COR-L47 (cell line): ENCODE measurements around the gene COL8A2.

Experiments used
- DNase-seq: peaks from one replicate; lab custom pipeline; 2025; lab: John Stamatoyannopoulos, UW

COL8A2 gene

DNA sequence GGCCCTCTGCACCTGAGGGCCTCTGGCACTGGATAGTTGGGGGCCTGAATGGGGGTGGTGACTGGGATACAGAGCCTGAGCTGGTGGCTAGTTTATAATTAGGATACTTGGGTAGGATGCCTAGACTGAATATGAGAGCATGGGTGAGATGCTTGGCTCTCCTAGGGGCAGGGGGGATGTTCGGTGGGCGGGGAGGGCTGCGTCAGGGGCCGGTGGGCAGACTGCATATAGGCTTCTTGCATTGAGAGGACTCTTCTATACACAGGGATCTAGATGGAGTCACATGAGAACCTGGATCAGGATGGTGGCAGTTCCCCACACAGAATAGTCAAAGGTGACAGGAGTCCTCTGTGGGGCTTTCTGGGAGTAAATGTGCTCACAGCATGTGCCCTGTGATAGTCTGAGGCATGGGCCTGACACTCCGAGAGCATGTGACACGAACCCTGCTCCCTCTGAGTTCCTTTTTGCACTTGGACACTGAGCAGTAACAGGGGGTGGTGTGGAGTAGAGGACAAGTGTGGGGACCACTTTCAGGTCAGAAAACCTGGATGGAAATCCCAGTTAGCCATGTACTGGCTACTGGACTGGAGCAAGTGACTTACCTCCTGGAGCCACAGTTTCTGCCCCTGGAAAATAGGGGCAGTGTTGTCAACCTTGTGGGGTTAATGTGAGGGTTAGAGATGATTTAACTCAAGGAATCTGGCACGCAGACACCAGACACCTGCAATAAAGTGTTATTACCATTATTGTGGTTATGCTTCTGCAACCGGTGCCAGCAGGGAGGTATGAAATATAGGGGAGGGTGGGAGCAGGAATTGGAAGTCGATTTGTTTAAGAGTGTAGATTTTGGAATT is 33.2 kb upstream of the COL8A2 start:
- no peak for DNase-seq

DNA sequence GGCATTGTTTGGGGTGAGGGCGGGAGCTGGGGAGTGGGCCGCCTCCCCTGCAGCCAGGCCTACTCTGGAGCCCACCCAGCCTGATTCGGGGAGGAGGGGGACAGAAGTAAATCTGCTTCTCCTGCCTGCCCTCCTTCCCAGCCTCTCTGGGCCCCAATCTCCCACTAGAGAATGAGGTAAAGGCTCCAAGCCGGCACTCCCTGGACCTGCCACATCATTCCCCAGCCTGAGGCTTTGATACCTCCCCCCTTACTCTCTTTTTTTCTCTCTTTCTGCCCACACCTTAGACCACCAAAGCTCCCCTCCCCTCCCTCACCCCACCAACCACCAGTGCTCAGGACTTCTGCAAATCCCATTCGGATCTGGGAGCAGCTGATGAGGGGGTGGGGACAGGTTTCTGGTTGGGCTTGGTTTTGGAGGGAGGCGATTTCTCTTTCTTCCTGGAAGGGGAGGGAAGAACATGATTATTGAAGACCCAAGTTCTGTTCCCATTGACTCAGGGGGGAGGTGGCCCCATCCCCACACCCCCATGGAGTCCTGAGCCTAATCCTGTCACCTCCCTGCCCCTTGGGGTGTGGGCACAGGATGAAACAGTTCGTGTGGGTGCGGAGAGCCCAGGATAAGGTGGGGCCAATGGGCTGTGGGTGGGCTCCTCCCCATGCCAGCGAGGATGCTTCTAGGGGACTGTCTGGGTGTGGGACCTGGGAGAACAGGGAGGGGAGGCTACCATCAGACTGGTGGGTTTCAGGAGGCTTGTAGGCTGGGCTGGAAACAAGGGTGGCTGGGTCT is 32.3 kb upstream of the COL8A2 start:
- DNase-seq: no peak

DNA sequence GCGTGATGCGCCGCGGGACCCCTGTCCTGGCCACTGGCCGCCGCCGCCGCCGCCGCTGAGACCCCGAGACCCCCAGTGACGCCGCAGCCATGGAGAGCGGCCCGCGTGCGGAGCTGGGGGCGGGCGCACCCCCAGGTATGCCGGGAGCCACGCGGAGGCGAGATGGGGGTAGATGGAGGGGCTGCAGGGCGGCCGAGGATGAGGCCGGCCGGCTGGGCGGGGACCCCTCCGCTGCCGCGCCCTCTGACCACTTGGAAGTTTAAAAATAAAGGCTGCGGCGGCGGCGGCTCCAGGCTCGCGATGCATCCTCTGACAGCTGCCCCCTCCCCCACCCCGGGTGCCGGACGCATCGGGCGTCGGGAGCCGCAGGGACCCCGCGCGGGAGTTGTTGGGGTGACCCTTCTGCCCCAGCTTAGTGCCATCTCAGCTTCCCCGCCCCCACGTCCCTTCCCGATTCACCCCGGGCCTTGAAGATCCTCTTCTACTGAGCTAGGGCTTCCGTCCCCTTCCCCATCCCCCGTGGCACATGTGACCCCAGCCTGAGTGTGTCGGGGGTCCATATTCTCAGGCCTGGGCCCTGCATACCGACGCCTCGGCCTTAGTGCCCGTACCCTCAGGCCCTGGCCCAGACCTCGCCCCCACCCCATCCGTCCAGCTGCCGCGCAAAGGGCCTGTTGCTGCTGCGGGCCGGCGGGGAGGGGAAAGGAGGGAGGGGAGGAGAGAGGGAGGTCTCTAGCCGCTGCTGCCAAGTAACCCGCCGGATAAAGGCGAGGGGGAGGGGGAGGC is 31.5 kb upstream of the COL8A2 start:
- peak; percentile 27 for DNase-seq

DNA sequence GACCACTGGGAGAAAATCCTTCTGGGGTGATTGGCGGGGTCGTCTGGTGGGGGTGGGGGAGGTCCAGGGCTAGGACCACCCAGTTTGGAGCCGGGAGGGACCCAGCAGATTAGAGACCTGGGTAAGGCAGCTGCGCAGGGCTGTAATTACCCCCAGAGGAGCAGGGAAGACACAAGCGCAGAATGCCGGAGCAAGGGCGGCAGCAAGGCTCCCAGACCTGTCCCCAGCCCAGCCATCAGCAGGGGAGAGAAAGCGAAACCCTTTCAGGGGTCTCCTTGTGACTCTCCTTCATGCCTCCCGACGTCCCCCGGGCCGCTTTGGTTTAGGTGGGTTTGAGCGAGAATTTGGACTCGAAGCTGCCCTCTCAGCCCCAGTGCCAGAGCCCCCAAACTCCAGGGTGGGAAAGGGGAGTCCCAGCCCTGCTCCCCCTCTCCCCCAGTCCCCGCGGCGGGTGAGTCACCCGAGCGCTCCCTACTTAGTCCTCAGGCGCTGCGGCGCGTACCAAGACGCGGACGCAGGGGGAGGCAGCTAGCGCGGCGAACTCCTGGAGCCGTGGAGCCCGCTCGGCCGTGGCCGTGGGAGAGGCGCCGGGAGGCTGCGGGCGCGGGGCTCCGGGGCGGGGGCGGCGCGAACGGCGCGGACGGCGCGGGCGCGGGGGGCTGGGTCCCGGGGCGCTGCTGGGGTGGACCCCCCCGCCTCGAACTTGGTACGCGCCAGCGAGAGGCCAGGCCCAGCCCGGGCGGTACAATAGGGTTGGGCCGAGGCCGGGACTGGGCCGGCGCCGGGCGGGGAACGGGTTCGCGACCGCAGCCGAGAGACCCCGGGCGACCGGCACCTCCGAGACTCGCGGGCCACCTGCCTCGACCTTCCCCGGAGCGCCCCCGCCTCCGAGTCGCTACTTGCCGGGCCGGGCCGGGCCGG is 30.6 kb upstream of the COL8A2 start, which contains the start of gene MAP7D1:
Gene MAP7D1, plus strand, starts transcription at position 753 of the 921 bp plus-strand sequence. CDS start 258 bp downstream, outside the sequence.
- peak; percentile 70 for DNase-seq

DNA sequence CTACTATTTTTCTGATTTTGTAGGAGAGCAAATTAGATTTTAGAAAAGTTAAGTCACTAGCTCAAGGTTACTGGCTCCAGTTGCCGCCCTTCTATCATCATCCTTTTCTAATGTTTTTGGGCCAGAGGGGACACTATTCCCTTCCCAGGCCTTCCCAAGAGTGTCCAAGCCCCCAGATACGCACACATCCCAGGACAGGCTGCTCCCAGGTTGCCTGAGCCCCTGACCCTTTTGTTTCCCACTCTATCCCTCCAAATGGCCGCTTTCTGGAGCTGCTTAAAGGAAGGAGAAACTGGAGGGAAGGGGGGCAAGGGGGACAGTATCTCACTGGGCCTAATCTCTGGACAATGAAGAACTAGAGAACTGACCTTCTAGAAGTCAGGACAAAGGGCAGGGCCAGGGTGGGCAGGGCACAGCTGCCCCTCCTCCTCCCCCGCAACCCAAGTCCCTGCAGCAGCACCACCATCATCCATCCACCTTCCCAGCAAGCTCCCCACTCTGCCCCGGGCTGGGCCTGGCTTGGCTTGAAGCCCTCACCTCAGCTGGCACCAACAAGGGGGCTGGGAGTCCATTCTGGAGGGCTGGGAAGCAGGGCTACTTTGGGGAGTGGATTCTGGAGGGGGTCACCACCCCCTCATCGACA is 29.9 kb upstream of the COL8A2 start:
- no peak for DNase-seq

DNA sequence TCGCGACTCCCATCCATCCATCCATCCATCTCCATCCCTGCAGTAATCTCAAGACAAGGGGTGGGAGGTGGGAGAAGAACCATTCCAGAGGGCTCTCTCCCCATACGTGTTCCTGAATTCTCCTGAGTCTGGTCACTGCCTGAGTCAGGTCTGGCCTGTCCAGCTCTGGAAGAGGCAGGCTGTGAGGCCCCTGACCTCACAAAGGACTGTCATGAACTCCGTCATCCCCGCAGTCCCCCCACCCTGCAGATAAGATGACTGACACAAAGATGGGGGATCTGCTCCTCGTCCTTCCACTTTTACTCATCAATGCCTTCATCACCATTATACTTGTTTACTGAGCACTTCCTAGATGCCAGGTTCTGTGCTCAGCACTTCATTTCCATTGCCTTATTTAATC is 29.3 kb upstream of the COL8A2 start:
- no peak for DNase-seq

DNA sequence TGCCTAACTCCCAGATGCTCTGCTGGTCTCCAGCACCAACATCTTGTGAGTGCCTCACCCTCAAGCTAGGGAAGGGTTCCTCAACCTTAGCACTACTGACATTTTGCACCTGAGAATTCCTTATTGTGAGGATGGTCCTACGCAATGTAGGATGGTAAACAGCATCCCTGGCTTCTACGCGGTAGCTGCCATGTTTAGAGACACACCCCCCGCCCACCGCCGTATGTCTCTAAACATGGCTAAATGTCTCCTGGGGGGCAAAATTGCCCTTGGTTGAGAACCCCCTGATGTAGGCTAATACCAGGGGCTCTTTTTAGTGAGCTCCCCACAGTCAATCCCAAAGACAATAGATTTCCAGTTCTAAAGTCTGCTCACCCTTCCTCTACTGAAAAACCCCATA is 28.5 kb upstream of the COL8A2 start:
- no peak for DNase-seq

DNA sequence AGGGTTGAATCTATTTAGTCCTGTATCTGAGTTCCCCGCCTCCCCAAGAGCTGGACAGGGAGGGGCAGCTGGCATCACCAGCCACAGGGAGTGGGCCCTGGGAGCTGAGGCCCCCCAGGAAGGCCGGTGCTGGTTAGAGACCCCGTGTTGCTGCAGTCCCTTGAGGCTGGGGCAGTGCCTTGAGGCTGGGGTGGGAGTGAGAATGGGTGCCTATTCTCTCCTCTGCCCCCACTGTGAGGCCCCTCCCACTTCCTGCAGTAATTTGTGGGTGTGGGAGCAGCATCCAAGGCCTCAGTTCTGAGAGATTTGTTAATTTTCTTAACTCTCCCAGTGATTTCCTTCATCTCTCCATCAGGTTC is 26.8 kb upstream of the COL8A2 start:
- DNase-seq: peak; percentile 31

DNA sequence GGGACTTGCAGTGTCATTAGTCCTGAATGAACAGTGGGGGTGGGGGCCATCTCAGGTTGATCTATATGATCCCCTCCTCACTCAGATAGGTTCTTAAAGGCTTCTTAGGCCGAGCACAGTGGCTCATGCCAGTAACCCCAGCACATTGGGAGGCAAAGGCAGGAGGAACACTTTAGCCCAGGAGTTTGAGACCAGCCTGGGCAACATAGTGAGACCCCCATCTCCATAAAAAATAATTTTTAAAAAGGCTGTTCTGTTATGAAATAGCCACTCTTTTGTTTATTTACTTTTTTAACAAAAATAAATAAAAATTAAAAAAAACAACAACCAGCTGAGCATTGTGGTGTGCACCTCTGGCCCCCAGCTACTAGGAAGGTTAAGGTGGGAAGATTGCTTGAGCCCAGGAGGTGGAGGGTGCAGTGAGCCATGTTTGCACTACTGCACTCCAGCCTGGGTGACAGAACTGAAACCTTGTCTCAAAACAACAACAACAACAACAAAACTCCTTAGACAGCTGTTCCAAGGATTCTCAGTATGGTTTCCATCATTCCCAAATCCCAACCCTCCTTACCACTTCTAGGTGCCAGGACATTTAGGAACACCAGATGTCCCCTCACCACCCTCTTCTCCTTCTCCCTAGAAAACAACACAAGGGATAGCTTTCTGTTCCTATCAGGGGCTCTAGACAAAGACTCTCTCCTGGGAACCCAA is 26.3 kb upstream of the COL8A2 start:
- no peak for DNase-seq

DNA sequence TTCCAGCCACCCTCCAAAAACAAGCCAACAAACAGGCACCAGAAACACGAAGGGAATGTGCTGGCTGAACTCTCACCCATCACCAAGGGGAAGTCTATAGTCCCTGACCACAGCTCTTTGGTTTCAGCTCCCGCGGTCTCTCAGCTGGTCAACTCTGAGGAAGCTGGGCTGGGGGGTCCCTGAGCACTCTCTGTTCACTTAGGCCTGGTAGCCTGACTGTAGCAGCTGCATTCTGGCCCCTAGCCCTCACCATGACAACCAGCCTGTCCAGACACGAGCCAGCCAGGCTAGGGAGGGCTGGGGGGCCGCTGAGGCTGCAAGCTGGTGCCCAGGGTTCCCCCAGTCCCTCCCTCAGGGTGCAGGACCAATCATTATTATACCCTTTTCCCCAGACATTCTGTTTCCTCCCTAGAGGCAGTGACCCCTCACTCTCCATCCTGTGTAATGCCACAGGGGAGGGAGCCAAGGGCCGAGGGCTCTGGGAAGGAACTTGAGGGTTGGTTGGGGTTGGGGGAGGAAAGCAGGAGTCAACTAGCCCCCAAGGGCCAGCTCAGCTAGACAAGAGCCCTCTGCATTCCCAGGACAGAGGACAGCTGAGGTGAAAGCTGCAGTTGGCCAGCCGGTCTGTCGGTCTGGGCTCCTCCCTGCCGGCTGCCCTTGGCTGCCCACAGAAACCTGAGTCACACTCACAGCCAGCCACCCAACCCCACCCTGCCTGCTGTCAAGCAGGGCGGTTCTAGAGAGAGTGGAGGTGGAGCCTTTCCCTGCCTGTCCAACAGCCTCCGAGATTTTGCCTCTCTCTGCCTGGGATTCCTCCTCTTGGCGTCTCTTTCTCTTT is 25.5 kb upstream of the COL8A2 start:
- DNase-seq: peak; percentile 87

DNA sequence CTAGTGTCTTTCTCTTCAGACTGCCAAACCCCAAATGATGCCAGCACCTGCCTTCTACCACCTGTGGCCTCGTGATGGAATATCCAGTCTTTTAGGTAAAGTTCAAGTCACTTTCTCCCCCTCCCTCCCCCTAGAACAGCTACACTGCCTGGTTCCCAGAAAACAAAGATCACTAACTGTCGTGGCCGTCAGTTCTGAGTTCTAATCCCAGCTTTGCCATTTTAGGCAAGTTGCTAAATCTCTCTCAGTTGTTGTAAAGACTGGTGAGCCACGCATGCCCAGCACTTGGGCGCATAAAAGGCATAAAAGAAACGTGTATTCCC is 24.9 kb upstream of the COL8A2 start:
- DNase-seq: no peak

DNA sequence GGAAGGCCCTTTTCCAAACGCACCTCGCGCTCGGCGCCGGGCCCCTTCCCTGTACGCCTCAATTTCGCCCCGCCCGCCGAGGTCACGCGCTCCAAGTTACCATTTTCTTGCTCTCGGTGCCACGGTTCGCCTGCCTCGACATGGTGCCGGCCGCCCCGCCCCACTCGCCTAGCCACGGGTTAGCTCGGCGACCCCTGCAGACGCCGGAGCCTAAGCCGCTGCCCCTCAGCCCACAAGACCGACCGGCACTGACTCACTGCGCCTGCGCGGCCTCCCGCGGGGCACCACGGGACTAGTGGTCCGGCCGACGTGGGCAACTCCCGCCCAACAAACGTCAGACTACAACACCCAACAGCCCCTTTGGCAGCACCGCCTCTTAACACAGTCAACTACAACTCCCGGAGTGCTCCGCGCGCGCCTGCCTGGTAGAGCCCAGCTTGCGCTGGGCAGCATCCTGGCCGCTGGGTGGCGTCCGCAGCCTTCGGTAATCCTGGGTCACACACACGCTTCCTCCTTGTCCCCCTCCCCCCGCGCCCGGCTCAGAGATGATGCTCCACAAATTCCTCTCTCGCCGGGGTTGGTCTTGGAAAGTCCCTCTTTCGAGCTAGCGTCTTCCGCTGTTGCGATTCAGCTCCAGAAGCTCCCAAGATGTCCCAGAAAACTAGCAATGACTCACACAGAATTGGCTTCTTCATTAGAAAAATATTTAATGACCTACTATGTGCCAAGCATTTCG is 24.4 kb upstream of the COL8A2 start, which contains the start of gene TRAPPC3:
Gene TRAPPC3, minus strand, starts transcription at position 250 of the 736 bp plus-strand sequence. Its CDS starts 108 bp downstream, at position 142.
- peak; percentile 100 for DNase-seq

DNA sequence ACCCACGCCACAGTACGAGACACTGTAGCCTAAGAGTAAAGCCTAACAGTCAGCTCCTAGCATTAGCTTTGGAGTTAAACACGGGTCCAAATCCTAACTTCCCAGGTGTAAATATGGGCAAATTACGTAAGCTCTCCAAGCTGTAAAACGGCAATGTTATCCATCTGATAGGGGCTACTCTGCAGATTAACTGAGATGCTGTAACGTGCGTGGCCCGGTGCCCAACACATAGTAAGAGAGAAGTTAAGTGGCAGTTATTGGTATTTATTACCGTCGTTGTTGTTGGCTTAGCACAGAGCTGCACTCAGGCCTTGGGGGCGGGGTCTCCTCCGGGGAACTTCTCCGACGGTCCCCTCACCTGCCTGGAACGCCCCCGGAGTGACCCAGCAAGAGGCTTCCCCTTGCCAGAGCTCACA is 23.8 kb upstream of the COL8A2 start:
- DNase-seq: no peak

DNA sequence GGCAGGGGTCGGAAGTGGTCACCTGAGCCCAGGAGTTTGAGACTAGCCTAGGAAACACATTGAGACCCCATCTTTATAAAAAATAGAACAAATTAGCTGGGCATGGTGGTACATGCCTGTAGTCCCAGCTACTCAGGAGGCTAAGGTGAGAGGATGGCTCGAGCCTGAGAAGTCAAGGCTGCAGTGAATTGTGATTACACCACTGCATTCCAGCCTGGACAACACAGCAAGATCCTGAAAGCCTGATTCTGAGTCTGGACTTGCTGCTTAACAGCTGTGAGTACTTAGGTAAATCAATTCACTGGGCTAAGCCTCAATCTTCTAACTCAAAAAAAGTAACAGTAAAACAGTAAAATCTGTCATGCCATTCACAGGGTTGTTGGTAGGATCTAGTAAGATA is 19.4 kb upstream of the COL8A2 start:
- no peak for DNase-seq

DNA sequence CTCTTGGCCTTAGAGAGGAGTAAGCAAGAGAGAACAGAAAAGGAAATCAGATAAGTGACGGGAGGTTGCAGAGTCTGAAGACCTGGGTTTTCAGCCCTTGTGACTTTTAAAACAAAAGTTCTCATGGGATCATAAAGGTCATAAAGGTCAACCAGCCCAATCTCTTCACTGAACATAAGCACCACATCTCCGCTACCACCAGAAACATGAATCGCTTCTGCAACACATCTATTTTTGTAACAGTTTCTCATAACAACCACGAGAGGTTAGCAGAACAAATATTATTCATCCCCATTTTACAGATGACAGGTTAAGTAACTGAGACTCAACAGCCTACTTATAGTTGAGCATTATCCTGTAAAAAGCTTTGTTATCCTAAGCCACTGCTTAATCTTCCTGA is 18.4 kb upstream of the COL8A2 start:
- no peak for DNase-seq

DNA sequence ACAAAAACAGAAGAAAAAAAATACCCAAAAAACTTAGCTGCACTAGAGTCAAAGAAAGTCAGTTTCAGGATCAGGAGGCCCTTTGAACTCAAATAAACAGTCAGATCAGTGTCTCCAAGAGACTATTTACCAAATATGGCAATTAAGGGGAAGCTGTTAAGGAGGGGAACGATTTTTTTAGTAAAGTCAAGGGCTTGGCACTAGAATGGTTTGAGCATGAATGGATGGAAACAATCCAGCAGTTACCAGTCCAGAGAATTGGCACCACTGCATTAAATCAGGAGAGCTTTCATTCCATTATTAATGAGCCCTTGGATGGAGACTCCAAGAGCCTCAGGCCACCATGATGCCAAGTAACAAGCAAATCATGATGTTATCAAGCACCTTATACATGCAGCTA is 17.1 kb upstream of the COL8A2 start:
- DNase-seq: no peak

DNA sequence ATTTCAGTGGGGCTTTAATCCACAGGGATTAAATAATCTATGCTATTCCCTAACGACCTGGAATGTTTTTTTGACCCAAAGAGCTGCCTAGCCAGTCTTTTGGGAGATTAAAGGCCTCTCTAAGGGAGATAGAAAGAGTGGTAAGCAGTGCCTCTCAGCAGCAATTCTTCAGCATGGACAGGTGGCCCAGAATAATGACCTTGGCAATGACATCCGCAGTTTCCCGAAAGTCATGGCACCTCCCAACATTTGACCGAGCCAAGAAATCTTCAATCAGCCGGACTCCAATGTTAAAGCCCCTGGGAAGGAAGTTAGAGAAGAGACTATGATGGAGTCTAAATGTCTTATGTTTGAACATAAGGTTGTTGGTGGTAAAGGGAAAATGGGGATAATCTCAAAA is 14.5 kb upstream of the COL8A2 start:
- no peak for DNase-seq

DNA sequence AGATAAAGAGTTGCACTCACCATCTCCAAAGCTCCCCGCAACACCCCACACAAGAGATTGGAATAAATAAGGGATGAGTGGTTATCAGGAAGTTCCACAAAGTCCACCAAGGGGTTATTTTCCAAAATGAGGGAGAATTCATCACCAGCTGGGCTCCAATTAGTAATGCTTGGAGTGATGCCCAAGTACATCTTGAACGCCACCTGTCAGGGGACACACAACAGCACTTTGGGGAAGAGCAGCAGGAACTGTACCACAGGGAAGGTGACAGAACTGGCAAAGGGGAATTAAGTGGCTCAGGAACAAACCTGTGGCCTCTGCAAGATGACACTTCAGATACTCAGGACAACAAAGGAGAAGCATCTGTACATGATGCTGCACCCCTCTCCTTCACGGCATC is 12.8 kb upstream of the COL8A2 start:
- DNase-seq: peak; percentile 34

DNA sequence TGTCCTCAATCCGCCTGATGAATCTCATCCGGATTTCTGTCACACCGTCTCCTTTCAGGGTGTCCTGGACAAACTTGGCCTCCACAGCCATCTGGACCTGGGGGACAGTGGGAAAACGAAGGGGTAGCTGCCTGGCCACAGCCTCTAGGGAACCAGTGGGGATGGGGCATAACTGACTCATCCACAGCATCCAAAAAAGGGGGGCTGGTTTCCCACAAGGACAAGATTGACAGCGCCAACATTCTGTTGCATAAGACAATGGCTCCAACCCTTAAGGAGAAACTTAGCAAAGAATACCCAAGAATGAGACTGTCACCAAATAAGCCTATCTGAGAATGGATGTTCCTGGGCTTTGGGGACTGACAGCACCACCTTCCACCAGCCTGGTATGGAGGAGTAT is 12.2 kb upstream of the COL8A2 start:
- DNase-seq: no peak
